OCI-LY1 (cell line): ENCODE data around the gene MX2.

ENCODE experiments used
- EZH2 ChIP-seq: fragments of 200-600 bp; sonication (generic), shearing (Covaris generic); IDR thresholded peaks from 2 replicates; pipeline ENCODE4 v1.8.0; 2017; ENCODE audit warnings: borderline replicate concordance, mixed run types, mild to moderate bottlenecking, antibody characterized with exemption, low read length, moderate library complexity, mixed read lengths
- TF ChIP-seq, protein P1 (sequence below): fragments of 200-600 bp; sonication (generic), shearing (Covaris generic); IDR thresholded peaks from 2 replicates; pipeline ENCODE4 v1.5.1; 2017; ENCODE audit warnings: mild to moderate bottlenecking, antibody characterized with exemption, low read length, moderate library complexity, mixed read lengths

DNA sequence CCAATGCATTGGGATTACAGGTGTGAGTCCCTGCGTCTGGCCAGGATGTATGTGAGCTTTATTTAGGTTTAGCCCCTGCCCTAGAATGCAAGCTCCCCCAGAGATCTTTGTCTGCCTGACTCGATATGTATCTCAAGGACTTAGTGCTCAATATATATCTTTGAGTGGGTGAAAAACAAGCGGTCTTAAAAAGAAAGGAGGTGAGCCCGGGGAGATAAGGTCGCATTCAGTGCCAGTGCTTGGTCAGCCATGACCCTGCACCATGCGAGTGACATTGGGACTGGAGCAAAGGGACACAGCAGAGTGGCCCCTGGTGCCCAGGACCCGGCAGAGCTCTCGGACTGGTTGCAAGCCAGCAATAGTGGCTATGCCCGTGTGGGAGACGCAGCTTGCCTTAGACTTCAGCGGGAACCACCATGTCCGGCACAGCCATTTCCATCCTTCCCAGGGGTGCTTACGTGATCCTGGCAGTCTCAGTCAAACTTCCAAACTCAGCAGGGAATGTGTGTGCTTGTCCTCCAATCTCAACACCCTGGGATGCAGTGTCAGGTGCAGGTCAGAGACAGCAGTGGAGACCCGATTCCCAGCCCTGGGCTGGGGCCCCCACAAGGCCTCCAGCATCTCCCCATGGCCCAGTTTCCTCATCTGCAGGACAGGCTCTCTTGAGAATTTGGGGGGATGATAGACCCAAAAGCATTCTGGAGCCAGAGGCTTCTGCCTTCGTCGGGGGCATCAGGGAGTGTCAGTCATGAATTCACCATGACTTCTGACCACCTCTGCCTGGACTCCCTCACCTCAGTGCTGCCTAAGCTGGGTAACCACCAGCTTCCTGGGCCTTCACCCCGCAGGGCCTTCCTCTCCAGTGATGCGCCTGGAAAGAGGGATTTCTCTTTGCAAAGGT lies 1.8 kb downstream of the MX2 start:
- TF ChIP-seq, protein P1, sequence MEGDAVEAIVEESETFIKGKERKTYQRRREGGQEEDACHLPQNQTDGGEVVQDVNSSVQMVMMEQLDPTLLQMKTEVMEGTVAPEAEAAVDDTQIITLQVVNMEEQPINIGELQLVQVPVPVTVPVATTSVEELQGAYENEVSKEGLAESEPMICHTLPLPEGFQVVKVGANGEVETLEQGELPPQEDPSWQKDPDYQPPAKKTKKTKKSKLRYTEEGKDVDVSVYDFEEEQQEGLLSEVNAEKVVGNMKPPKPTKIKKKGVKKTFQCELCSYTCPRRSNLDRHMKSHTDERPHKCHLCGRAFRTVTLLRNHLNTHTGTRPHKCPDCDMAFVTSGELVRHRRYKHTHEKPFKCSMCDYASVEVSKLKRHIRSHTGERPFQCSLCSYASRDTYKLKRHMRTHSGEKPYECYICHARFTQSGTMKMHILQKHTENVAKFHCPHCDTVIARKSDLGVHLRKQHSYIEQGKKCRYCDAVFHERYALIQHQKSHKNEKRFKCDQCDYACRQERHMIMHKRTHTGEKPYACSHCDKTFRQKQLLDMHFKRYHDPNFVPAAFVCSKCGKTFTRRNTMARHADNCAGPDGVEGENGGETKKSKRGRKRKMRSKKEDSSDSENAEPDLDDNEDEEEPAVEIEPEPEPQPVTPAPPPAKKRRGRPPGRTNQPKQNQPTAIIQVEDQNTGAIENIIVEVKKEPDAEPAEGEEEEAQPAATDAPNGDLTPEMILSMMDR = no peak
- no peak for TF ChIP-seq EZH2
